NB4 (cell line): ENCODE results near the gene MYO1D.

Experiments used
- DNase-seq: peaks from one replicate; pipeline ENCODE4 v3.0.0; 2010; ENCODE audit warnings: low read depth
- H3K4me3 ChIP-seq: one replicate; pipeline ENCODE4 v1.5.1; 2011; ENCODE audit warnings: mild to moderate bottlenecking, low read depth, low read length, moderate library complexity
- CTCF ChIP-seq: IDR thresholded peaks from one replicate; pipeline ENCODE4 v1.5.1; 2012; ENCODE audit warnings: low read depth, low read length
- MAX ChIP-seq: IDR thresholded peaks from 2 replicates; pipeline ENCODE4 v1.6.1; 2011; ENCODE audit warnings: low read depth, low read length
- MYC ChIP-seq: IDR thresholded peaks from 2 replicates; pipeline ENCODE4 v1.6.1; 2011; ENCODE audit warnings: low read depth, low read length
- POLR2A ChIP-seq: IDR thresholded peaks from 2 replicates; pipeline ENCODE4 v1.6.1; 2011; ENCODE audit warnings: mild to moderate bottlenecking; ENCODE audit not compliant: insufficient read length; ENCODE audit errors: extremely low read depth

MYO1D gene

GRCh38 chr17:32882029-32882428 is 5.1 kb upstream of the MYO1D start:
- H3K4me3 ChIP-seq = no peak overlapping the region
- no peak for DNase-seq
- TF ChIP-seq POLR2A = no peak
- no peak for TF ChIP-seq MYC
- no peak for TF ChIP-seq CTCF
- TF ChIP-seq MAX = no peak

GRCh38 chr17:32880671-32881453 is 3.9 kb upstream of the MYO1D start:
- DNase-seq = peak; percentile 62
- no peak for TF ChIP-seq MAX

GRCh38 chr17:32879134-32879533 is 2.2 kb upstream of the MYO1D start:
- TF ChIP-seq CTCF (no peak), POLR2A (no peak), MAX (no peak), MYC (no peak)
- DNase-seq = no peak
- H3K4me3 ChIP-seq = no peak overlapping the region

More at GRCh38 chr17:32880671-32881453, 3.9 kb upstream of the MYO1D start:
- H3K4me3 ChIP-seq = no peak overlapping the region

- TF ChIP-seq MYC (no peak), MAX (no peak)
- no peak overlapping the region for H3K4me3 ChIP-seq
- no peak for DNase-seq
These were observed 1.3 kb upstream of the MYO1D start for GRCh38 chr17:32878211-32878610.

GRCh38 chr17:32877164-32877764 is 340 bp upstream of the MYO1D start:
- DNase-seq = peak; percentile 85
- peak overlapping the region; percentile 65 for H3K4me3 ChIP-seq
- TF ChIP-seq CTCF = peak; percentile 71
- TF ChIP-seq MYC = no peak
- no peak for TF ChIP-seq MAX

- no peak overlapping the region for H3K4me3 ChIP-seq
- DNase-seq = no peak
- TF ChIP-seq CTCF (no peak), MYC (no peak), POLR2A (no peak), MAX (no peak)
These were observed 954 bp downstream of the MYO1D start for GRCh38 chr17:32875923-32876416.
